Lung (tissue), 12 donors: Measurements from ENCODE around the gene MTHFR. TPM values are rescaled to one million over a fixed set of nuclear protein-coding genes. Genes with fewer than 3 reads are reported as not detected.

Experiments used
- ATAC-seq: fragments of 200-7000 bp; cut with Tn5 transposase; one replicate; pipeline ENCODE4 v1.9.1; 2020; ENCODE audit warnings: moderate number of reproducible peaks; ENCODE audit not compliant: insufficient read depth, low FRiP score
- DNase-seq, 3 donors: peaks; one replicate each; pipeline ENCODE4 v3.0.0-alpha.2; 2013 to 2017
- H3K27ac ChIP-seq, 2 donors: one replicate each; pipeline ENCODE4 v1.5.1; 2013; ENCODE audit warnings: mild to moderate bottlenecking in 2 of 2, moderate library complexity in 2 of 2, control low read depth in 1 of 2, inconsistent platforms in 1 of 2, low read depth in 1 of 2, low read length in 1 of 2
- H3K27me3 ChIP-seq, 3 donors: one replicate each; pipeline ENCODE4 v1.5.1; 2013; ENCODE audit warnings: low read length in 2 of 3; ENCODE audit not compliant: control insufficient read depth in 3 of 3, insufficient read depth in 3 of 3
- H3K36me3 ChIP-seq, 4 donors: one replicate each; pipeline ENCODE4 v1.5.1; 2013; ENCODE audit warnings: low read length in 4 of 4, mild to moderate bottlenecking in 1 of 4, moderate library complexity in 1 of 4; ENCODE audit not compliant: control insufficient read depth in 4 of 4, insufficient read depth in 4 of 4
- H3K4me1 ChIP-seq, 5 donors: one replicate each; pipeline ENCODE4 v1.5.1; 2013; ENCODE audit warnings: low read length in 5 of 5, mild to moderate bottlenecking in 2 of 5, moderate library complexity in 1 of 5; ENCODE audit not compliant: control insufficient read depth in 5 of 5, insufficient read depth in 5 of 5
- H3K4me3 ChIP-seq: one replicate; pipeline ENCODE4 v1.5.1; 2013; ENCODE audit warnings: mild to moderate bottlenecking, control low read depth, moderate library complexity
- H3K9ac ChIP-seq, 2 donors: one replicate each; pipeline ENCODE4 v1.5.1; 2013; ENCODE audit warnings: low read length in 2 of 2, control low read depth in 1 of 2; ENCODE audit not compliant: insufficient read depth in 1 of 2
- H3K9me3 ChIP-seq, 4 donors: one replicate each; pipeline ENCODE4 v1.5.1; 2013; ENCODE audit warnings: low read length in 3 of 4, mild to moderate bottlenecking in 1 of 4, moderate library complexity in 1 of 4; ENCODE audit not compliant: control insufficient read depth in 4 of 4, insufficient read depth in 3 of 4
- WGBS, 2 donors: extraction: QIAGEN DNeasy Blood & Tissue Kit; methylation state at CpG; one replicate each; pipeline ENCODE4 v1.1.7; 2013; 5-methylcytosine and 5-hydroxymethylcytosine counted together
- polyA plus RNA-seq, 2 donors: library from polyadenylated mRNA; stranded (reverse); fragments of 200-250 nt; gene quantifications; one replicate each; pipeline ENCODE4 v1.2.1, GENCODE V29; 2013
- total RNA-seq, 2 donors: library from RNA; depleted of rRNA in 1 of 2; stranded (reverse); fragments of >200 nt in 1 of 2; gene quantifications; one replicate each; pipeline ENCODE4 v1.2.1, GENCODE V29; 2014 to 2021
- TF ChIP-seq, protein P1 (sequence below): IDR thresholded peaks from 2 replicates; pipeline ENCODE4 v1.5.1; 2012; ENCODE audit warnings: mild to moderate bottlenecking; ENCODE audit errors: control extremely low read depth, extremely low read depth
- donor health status: control.
- donor health status: control.
- donor health status: Bipolar disorder and iron deficiency.
- donor health status: healthy.
- donor health status: DM: yes; HTN: yes; CAD: no.

MTHFR gene
- total and polyA plus RNA-seq, 4 donors = 20.6 to 61.4 (median 30.0) TPM

DNA sequence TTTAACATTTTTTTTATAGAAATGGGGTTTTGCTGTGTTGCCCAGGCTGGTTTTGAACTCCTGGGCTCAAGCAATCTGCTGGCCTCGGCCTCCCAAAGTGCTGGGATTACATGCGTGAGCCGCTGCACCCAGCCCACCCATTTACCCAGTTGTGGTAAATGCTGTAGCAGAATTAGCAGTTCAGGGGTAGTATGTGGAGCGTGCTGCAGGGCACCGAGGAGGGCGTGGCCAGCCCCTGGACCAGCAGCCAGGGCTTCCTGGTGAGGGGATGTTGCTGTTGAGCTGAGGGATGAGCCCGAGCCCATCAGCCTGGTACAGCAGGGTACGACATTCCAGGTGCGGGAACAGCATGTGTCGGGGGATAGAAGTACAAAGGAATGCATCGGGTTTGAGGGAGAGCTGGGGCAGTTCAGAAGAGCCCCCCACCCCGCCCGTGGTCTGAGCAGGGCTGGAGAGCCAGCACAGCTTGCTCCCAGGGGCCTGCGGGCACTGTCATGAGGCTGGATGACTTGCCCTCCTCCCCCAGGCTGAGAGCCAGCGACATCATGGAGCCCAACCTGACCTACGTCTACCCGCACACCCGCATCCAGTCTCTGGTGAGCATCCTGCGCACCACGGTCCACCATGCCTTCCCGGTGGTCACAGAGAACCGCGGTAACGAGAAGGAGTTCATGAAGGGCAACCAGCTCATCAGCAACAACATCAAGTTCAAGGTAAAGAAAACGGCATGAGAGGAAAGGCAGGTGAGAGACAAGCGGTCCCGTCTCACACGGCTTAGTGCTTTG is 29.9 kb upstream of the MTHFR start:
- H3K4me3 ChIP-seq = no peak overlapping the region
- no peak for ATAC-seq
- H3K9ac ChIP-seq = no peak overlapping the region

DNA sequence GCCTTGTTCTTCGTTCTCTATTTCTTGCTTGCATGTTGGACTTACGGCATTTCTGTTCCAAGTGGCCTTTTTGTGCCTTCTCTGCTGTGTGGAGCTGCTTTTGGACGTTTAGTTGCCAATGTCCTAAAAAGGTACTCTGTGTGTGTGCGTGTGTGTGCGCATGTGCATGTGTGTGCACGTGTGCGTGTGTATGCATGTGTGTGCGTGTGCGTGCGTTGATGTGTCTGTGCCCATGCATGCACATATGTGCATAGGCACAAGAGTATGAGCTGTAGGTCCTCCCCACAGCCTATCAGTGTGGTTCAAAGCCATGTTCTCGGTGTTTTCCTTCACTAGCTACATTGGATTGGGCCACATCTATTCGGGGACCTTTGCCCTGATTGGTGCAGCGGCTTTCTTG is 28.1 kb upstream of the MTHFR start:
- no peak overlapping the region for H3K9ac ChIP-seq
- 97% methylated on average over 13 of the region's 13 CpGs for WGBS, 2 donors
- H3K36me3 ChIP-seq = peaks cover 27 to 76% (median 42%) of the 10 kb centered on the region in 4 donors

More for the DNA sequence above, 29.9 kb upstream of the MTHFR start:
- no peaks in the 10 kb centered on the region for H3K9me3 ChIP-seq
- no peaks in the 10 kb centered on the region for H3K27me3 ChIP-seq
- H3K27ac ChIP-seq = no peak overlapping the region
- peaks cover 28 to 78% (median 47%) of the 10 kb centered on the region in 4 donors for H3K36me3 ChIP-seq
- no peak for DNase-seq
- WGBS, 2 donors = 93 to 97% methylated on average over 28 of the region's 28 CpGs
- TF ChIP-seq, protein P1, sequence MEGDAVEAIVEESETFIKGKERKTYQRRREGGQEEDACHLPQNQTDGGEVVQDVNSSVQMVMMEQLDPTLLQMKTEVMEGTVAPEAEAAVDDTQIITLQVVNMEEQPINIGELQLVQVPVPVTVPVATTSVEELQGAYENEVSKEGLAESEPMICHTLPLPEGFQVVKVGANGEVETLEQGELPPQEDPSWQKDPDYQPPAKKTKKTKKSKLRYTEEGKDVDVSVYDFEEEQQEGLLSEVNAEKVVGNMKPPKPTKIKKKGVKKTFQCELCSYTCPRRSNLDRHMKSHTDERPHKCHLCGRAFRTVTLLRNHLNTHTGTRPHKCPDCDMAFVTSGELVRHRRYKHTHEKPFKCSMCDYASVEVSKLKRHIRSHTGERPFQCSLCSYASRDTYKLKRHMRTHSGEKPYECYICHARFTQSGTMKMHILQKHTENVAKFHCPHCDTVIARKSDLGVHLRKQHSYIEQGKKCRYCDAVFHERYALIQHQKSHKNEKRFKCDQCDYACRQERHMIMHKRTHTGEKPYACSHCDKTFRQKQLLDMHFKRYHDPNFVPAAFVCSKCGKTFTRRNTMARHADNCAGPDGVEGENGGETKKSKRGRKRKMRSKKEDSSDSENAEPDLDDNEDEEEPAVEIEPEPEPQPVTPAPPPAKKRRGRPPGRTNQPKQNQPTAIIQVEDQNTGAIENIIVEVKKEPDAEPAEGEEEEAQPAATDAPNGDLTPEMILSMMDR = no peak
- H3K4me1 ChIP-seq = no peaks in the 10 kb centered on the region

DNA sequence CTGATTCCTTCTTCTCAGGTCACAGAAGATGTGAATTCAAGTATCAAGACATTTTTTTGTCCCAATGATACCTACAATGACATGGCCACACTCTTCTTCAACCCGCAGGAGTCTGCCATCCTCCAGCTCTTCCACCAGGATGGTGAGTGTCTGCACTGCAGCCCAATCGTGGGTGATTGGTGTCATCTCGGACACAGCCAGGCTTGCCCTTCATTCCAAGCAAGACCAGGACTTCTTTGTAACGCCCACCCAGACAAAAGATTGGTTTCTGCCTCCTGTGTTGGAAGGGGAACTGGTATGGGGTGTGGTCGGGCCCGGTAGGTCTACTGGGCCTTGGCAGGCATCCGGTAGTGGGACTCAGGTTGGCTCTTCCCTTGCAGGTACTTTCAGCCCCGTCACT is 27.7 kb upstream of the MTHFR start:
- Histone ChIP-seq H3K36me3 (peaks cover 27 to 78% (median 43%) of the 10 kb centered on the region in 4 donors), H3K9me3 (no peaks in the 10 kb centered on the region), H3K4me3 (no peak overlapping the region), H3K27ac (no peak overlapping the region), H3K4me1 (no peaks in the 10 kb centered on the region), H3K9ac (no peak overlapping the region), H3K27me3 (no peaks in the 10 kb centered on the region)
- DNase-seq (no peak), ATAC-seq (no peak)
- TF ChIP-seq, protein P1 = no peak
- WGBS, 2 donors = 91 to 94% methylated on average over 8 of the region's 8 CpGs

More for the DNA sequence above, 28.1 kb upstream of the MTHFR start:
- Histone ChIP-seq H3K27me3 (no peaks in the 10 kb centered on the region), H3K27ac (no peak overlapping the region), H3K9me3 (no peaks in the 10 kb centered on the region), H3K4me3 (no peak overlapping the region), H3K4me1 (no peaks in the 10 kb centered on the region)
- no peak for DNase-seq
- no peak for ATAC-seq
- TF ChIP-seq, protein P1 = no peak
